GM12878 (cell line): ENCODE results near the gene ZNF554.

Source experiments
- SREBF2 ChIP-seq: IDR thresholded peaks from 2 replicates; pipeline ENCODE4 v1.6.1; 2012; ENCODE audit warnings: mild to moderate bottlenecking, low read length
- TF ChIP-seq, protein P1 (sequence below), 3 experiments: IDR thresholded peaks in 2 of 3; conservative IDR thresholded peaks in 1 of 3; 2 replicates each; pipeline ENCODE4 v1.5.1; 2011; ENCODE audit warnings: low read depth in 3 of 3, low read length in 3 of 3, mild to moderate bottlenecking in 3 of 3, control low read depth in 2 of 3, moderate library complexity in 2 of 3, inconsistent platforms in 1 of 3, mixed read lengths in 1 of 3; ENCODE audit not compliant: control insufficient read depth in 2 of 3, insufficient read depth in 1 of 3; ENCODE audit errors: extremely low read depth in 1 of 3
- TF ChIP-seq, protein P2 (sequence below): IDR thresholded peaks from 2 replicates; pipeline ENCODE4 v1.6.1; 2011; ENCODE audit warnings: low read depth, mild to moderate bottlenecking, low read length, moderate library complexity, borderline replicate concordance; ENCODE audit errors: extremely low read depth

DNA sequence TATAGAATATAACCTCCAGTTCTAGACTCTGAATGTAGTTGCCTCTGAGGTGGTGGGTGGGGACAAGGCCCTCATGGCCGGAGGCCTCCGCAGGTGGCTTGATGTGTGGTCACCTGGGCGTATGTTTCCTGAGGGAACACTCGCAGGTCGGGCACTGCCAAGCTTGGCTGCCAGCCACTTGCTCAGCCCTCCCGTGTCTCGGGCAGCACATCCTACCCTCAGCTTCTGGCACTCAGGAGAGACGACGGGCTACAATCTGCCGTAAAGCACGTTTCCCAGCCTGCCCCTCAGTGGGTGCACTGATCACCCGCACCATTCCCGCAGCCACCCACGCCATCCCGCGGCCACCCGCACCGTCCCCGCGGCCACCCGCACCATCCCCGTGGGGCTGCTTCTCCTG lies 19.2 kb upstream of the ZNF554 start:
- no peak for TF ChIP-seq SREBF2
- TF ChIP-seq, protein P1, sequence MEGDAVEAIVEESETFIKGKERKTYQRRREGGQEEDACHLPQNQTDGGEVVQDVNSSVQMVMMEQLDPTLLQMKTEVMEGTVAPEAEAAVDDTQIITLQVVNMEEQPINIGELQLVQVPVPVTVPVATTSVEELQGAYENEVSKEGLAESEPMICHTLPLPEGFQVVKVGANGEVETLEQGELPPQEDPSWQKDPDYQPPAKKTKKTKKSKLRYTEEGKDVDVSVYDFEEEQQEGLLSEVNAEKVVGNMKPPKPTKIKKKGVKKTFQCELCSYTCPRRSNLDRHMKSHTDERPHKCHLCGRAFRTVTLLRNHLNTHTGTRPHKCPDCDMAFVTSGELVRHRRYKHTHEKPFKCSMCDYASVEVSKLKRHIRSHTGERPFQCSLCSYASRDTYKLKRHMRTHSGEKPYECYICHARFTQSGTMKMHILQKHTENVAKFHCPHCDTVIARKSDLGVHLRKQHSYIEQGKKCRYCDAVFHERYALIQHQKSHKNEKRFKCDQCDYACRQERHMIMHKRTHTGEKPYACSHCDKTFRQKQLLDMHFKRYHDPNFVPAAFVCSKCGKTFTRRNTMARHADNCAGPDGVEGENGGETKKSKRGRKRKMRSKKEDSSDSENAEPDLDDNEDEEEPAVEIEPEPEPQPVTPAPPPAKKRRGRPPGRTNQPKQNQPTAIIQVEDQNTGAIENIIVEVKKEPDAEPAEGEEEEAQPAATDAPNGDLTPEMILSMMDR (IDR thresholded peaks at IDR 0.05 in 2 of 3, conservative IDR thresholded peaks at IDR 0.05 in 1 of 3; ENCODE audit: control insufficient read depth in 2 of 3, extremely low read depth in 1 of 3, insufficient read depth in 1 of 3, low read depth in 3 of 3, low read length in 3 of 3), result no peak
- TF ChIP-seq, protein P2, sequence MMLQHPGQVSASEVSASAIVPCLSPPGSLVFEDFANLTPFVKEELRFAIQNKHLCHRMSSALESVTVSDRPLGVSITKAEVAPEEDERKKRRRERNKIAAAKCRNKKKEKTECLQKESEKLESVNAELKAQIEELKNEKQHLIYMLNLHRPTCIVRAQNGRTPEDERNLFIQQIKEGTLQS, result no peak
